Stimulated activated CD8-positive, alpha-beta memory T cell treated with anti-CD3 and anti-CD28 coated beads, Interleukin-12 subunit alpha, Interleukin-12 subunit beta, amount 100 ng/mL, for 1 hour (primary cell): ENCODE data around the gene UMAD1.

Experiments
- DNase-seq: peaks from one replicate; pipeline ENCODE4 v3.0.0-alpha.2; 2020; ENCODE audit warnings: low read depth

The UMAD1 gene

GRCh38 chr7:7883394-7883793 lies 242.8 kb downstream of the UMAD1 start:
- DNase-seq: no peak

DNA sequence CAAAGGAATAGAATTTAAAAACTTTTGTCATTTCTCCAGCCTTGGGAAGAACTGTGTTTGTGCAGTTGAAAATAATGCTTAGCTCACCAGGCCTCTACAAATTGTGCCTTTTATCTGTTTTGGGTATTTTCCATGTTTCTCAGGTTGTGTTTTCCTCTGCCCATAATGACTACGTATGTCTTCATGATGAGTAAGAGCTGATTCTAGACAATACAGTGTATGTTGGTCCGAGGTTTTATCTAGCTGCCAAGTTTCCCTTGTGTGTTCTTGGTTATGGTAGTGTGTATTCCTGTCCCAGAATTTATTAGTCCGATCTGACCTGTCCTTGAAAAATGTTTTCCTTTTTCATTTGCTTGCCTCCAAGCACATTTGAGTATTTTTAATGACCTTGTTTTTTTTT lies 244.3 kb downstream of the UMAD1 start:
- DNase-seq: no peak

DNA sequence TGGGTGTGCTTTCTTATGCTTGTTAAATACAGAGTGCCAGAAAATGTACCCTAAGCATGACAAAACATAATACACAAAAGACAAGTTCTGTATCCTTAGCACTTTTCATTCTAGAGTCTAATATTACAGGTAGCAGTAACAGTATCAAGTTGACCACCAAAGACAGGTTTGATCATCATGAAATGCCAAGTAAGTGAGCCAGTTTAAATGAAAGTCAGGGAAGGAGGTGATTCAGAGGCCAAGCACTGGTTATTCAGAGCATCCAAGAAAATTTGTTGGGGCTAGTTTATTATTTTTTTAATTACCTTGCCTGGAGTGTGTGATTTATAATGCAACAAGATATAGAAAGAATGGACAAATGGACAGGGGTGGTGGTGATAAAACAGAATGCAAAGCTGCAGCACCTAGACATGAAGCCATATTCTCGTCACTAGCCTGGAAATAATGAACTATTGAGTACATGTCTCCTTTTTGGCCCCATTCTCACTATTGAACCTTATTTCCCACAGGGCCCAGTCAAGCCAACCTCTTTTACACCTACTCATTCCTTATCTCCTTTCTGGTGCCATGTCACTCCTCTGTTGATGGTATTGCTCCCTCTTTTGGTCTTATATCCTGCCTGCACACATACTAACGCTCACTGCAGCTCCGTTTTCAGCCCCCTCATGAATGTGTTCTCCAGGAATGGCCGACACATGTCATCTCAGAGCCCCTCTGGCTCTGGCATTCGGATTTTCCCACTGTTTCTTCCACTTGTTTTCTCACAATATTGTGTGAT lies 249.4 kb downstream of the UMAD1 start:
- DNase-seq: no peak

- DNase-seq: no peak
These were observed 254.6 kb downstream of the UMAD1 start for GRCh38 chr7:7895004-7895650.

GRCh38 chr7:7895754-7896153 lies 255.2 kb downstream of the UMAD1 start:
- no peak for DNase-seq

DNA sequence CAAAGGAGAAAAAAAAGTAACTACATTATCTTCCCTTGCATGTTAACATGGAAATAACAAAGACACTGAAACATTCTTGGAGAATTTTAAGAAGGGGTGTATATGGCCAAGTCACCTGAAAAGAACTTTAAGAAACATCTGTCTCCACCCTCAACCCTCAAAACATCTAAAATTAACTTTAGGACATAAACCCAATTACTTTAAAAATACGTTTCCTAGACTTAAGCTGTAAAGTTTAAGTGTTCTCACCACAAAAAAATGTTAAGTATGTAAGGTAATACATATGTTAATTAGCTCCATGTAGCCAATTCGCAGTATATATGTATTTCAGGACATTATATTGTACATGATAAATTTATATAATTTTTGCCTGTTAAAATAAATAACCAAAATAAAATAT lies 257.0 kb downstream of the UMAD1 start:
- DNase-seq: no peak

DNA sequence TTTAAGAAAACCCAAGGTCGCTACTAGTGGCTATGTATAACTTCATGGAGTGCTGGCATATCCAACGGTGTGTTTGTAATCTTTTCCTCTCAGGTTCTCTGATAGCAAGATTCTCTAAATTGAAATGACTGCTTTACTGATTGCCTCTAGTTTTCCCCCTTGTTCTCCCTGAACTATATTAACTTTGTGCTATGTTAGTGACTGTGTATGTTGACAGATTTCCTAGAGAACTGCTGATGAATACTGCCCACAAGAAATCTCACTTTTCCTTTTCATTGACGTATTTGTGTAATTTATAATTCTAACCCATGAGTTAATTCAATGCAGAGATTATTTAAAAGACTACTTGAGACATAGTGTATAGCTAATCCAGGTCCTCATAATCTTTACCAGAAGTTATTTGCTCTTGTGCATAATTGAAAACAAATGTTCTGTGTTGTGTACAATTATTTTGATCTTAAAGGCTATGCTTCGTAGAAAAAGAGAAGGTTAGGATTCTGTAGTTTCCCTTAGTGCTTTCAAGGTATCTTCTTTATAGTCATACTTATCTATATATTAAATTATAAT lies 257.5 kb downstream of the UMAD1 start:
- no peak for DNase-seq

DNA sequence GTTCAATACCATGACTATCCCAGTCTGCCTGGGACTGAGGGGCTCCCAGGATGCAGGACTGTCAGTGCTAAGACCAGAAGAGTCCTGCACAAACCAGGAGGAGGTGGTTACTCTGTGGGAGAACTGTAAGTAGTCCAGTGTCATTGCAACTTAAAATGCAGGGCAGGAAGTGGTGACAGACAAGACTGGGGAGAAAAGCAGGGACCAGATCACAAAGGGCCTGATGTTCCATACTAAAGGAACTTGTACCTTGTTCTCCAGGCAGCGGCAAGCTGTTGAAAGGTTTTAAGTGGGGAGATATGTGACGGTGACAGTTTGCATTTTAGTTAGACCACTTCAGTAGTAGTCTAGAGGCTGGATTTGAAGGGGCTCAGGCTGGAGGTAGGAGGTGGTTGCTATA lies 262.3 kb downstream of the UMAD1 start:
- no peak for DNase-seq

- no peak for DNase-seq
These were observed 266.8 kb downstream of the UMAD1 start for GRCh38 chr7:7907306-7907705.

- DNase-seq: no peak
These were observed 268.1 kb downstream of the UMAD1 start for GRCh38 chr7:7908622-7909145.

GRCh38 chr7:7909376-7909775 lies 268.8 kb downstream of the UMAD1 start:
- no peak for DNase-seq

- no peak for DNase-seq
These were observed 271.0 kb downstream of the UMAD1 start for GRCh38 chr7:7911369-7912123.

GRCh38 chr7:7912937-7913336 lies 272.4 kb downstream of the UMAD1 start:
- DNase-seq: no peak

- no peak for DNase-seq
These were observed 273.0 kb downstream of the UMAD1 start for GRCh38 chr7:7913504-7913903.

- no peak for DNase-seq
These were observed 274.0 kb downstream of the UMAD1 start for GRCh38 chr7:7914547-7914946.

GRCh38 chr7:7916064-7916463 lies 275.5 kb downstream of the UMAD1 start:
- no peak for DNase-seq

DNA sequence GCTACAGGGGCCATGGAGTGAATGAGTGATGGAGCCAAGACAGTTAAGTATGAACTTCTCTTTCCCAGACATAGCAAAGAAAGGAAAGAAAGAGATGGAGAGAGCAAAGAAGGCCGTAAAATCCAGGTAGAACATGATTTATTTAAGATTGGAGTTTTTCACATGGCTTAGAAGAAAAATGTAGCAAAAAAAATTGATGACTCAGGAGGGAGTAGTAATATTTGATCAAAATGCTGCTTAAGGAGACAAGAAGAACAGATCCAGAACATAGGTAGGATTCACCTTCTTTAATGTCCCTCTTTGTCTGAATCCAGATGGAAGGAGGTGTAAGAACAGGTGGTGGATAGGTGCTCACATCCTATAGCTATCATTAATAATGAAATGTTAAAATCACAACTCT lies 277.0 kb downstream of the UMAD1 start:
- DNase-seq: no peak

GRCh38 chr7:7918736-7919448 lies 278.3 kb downstream of the UMAD1 start:
- no peak for DNase-seq

GRCh38 chr7:7919449-7919945 lies 278.9 kb downstream of the UMAD1 start:
- DNase-seq: no peak

GRCh38 chr7:7920056-7920455 lies 279.5 kb downstream of the UMAD1 start:
- no peak for DNase-seq

- DNase-seq: no peak
These were observed 279.9 kb downstream of the UMAD1 start for GRCh38 chr7:7920481-7920880.

- DNase-seq: no peak
These were observed 281.3 kb downstream of the UMAD1 start for GRCh38 chr7:7921830-7922229.
